SK-N-SH (cell line): ENCODE results near the gene LARP4. TPM values are rescaled to one million over a fixed set of nuclear protein-coding genes. Genes with fewer than 3 reads are reported as not detected.

Experiments used
- CTCF ChIA-PET: fragments of 300-600, 350-600 bp; formaldehyde crosslinking; extraction: SDS; loops from one replicate; lab custom pipeline; 2021; lab: Yijun Ruan, JAX
- POLR2A ChIA-PET: fragments of 350-600 bp; sonication (Branson Sonifier 250); formaldehyde crosslinking; extraction: SDS; loops from one replicate; lab custom pipeline; 2020; ENCODE audit warnings: antibody characterized with exemption, inconsistent platforms; lab: Yijun Ruan, JAX
- DNase-seq: peaks from one replicate; pipeline ENCODE4 v3.0.0; 2012
- H2AFZ ChIP-seq: fragments of 200-600 bp; sonication (generic); 2 replicates; pipeline ENCODE4 v1.8.1; 2016; ENCODE audit warnings: antibody characterized with exemption, mild to moderate bottlenecking, low read depth
- H3F3A ChIP-seq: fragments of 200-600 bp; sonication (generic); replicated peaks from 2 replicates; pipeline ENCODE3; 2016; ENCODE audit warnings: antibody characterized with exemption, mild to moderate bottlenecking; ENCODE audit not compliant: insufficient read depth
- H3K27ac ChIP-seq, 2 experiments: fragments of 200-500 bp in 1 of 2; fragments of 200-600 bp in 1 of 2; sonication (Bioruptor generic) in 1 of 2; sonication (generic), shearing (Covaris generic) in 1 of 2; 2 replicates each; pipeline versions ENCODE4 v1.5.1 to v1.6.1; 2014 to 2016; ENCODE audit warnings: low read depth in 2 of 2, inconsistent platforms in 1 of 2, low read length in 1 of 2, mild to moderate bottlenecking in 1 of 2, mixed read lengths in 1 of 2
- H3K27me3 ChIP-seq: fragments of 200-600 bp; sonication (generic), shearing (Covaris generic); 2 replicates; pipeline ENCODE4 v1.6.1; 2016; ENCODE audit warnings: mixed run types; ENCODE audit not compliant: insufficient read depth
- H3K36me3 ChIP-seq, 2 experiments: fragments of 200-500 bp in 1 of 2; fragments of 200-600 bp in 1 of 2; sonication (Bioruptor generic) in 1 of 2; sonication (generic) in 1 of 2; replicated peaks in 1 of 2; 2 replicates each; pipeline versions ENCODE3 to v1.5.1; 2014 to 2016; ENCODE audit warnings: low read length in 1 of 2, mild to moderate bottlenecking in 1 of 2; ENCODE audit not compliant: insufficient read depth in 2 of 2, control insufficient read depth in 1 of 2
- H3K4me1 ChIP-seq, 2 experiments: fragments of 200-500 bp in 1 of 2; fragments of 200-600 bp in 1 of 2; sonication (Bioruptor generic) in 1 of 2; sonication (generic), shearing (Covaris generic) in 1 of 2; 2 replicates each; pipeline versions ENCODE4 v1.5.1 to v1.6.1; 2014 to 2016; ENCODE audit warnings: low read depth in 1 of 2, low read length in 1 of 2, mixed run types in 1 of 2; ENCODE audit not compliant: insufficient read depth in 2 of 2, control insufficient read depth in 1 of 2
- H3K4me2 ChIP-seq: fragments of 200-600 bp; sonication (generic), shearing (Covaris generic); 2 replicates; pipeline ENCODE4 v1.6.1; 2017; ENCODE audit warnings: mixed run types
- H3K4me3 ChIP-seq, 2 experiments: fragments of 200-500 bp in 1 of 2; fragments of 200-600 bp in 1 of 2; sonication (Bioruptor generic) in 1 of 2; sonication (generic), shearing (Covaris generic) in 1 of 2; 2 replicates each; pipeline versions ENCODE4 v1.5.1 to v1.8.1; 2014 to 2016; ENCODE audit warnings: low read depth in 2 of 2, inconsistent platforms in 1 of 2, low read length in 1 of 2, mild to moderate bottlenecking in 1 of 2, mixed read lengths in 1 of 2, moderate library complexity in 1 of 2
- H3K79me2 ChIP-seq: fragments of 200-600 bp; sonication (generic); 2 replicates; pipeline ENCODE4 v1.8.1; 2017; ENCODE audit warnings: mild to moderate bottlenecking; ENCODE audit not compliant: insufficient read depth
- H3K9ac ChIP-seq: fragments of 200-600 bp; sonication (generic); 2 replicates; pipeline ENCODE4 v1.6.1; 2017; ENCODE audit warnings: mixed run types
- H3K9me2 ChIP-seq: fragments of 200-600 bp; sonication (generic); 2 replicates; pipeline ENCODE4 v1.6.1; 2017; ENCODE audit warnings: mixed run types
- H3K9me3 ChIP-seq: fragments of 200-600 bp; sonication (generic); 2 replicates; pipeline ENCODE4 v1.6.1; 2017; ENCODE audit warnings: mixed run types, mild to moderate bottlenecking, moderate library complexity
- H4K20me1 ChIP-seq: fragments of 200-600 bp; sonication (generic); 2 replicates; pipeline ENCODE4 v1.6.1; 2017; ENCODE audit warnings: mild to moderate bottlenecking, mixed run types; ENCODE audit not compliant: insufficient read depth
- CHD2 ChIP-seq: fragments of 150-350 bp; IDR thresholded peaks from 2 replicates; pipeline ENCODE4 v1.6.1; 2018; ENCODE audit warnings: low read length; ENCODE audit not compliant: partially characterized antibody
- ELF1 ChIP-seq: IDR thresholded peaks from 2 replicates; pipeline ENCODE4 v1.4.0; 2012
- EP300 ChIP-seq, 2 experiments: IDR thresholded peaks; 2 replicates each; pipeline versions ENCODE4 v1.4.0 to v1.6.1; 2012; ENCODE audit warnings: borderline replicate concordance in 1 of 2, low read depth in 1 of 2, low read length in 1 of 2
- EZH2phosphoT487 ChIP-seq: fragments of 200-600 bp; sonication (generic); IDR thresholded peaks from 2 replicates; pipeline ENCODE4 v1.6.1; 2017; ENCODE audit warnings: low read depth, mixed run types, mild to moderate bottlenecking, antibody characterized with exemption, moderate library complexity, borderline replicate concordance
- GABPA ChIP-seq: IDR thresholded peaks from 2 replicates; pipeline ENCODE4 v1.4.0; 2012; ENCODE audit warnings: low read depth, mild to moderate bottlenecking
- GATA2 ChIP-seq: sonication (generic); formaldehyde crosslinking; IDR thresholded peaks from 2 replicates; pipeline ENCODE4 v1.5.0; 2020; ENCODE audit warnings: mild to moderate bottlenecking, missing genetic modification reagents
- IRF3 ChIP-seq: fragments of 150-350 bp; IDR thresholded peaks from 2 replicates; pipeline ENCODE4 v1.6.1; 2016; ENCODE audit warnings: mild to moderate bottlenecking, low read depth, low read length
- JUND ChIP-seq: IDR thresholded peaks from 2 replicates; pipeline ENCODE4 v1.4.0; 2012
- MEF2A ChIP-seq: IDR thresholded peaks from 2 replicates; pipeline ENCODE4 v1.4.0; 2012; ENCODE audit warnings: low read depth, borderline replicate concordance
- POLR2AphosphoS5 ChIP-seq: IDR thresholded peaks from 2 replicates; pipeline ENCODE4 v1.6.1; 2012; ENCODE audit warnings: low read depth, low read length
- RCOR1 ChIP-seq: fragments of 150-350 bp; IDR thresholded peaks from 2 replicates; pipeline ENCODE4 v1.6.1; 2017; ENCODE audit warnings: antibody characterized with exemption, low read length
- RXRA ChIP-seq: IDR thresholded peaks from 2 replicates; pipeline ENCODE4 v1.4.0; 2012; ENCODE audit warnings: low read depth, mild to moderate bottlenecking, borderline replicate concordance
- SIN3A ChIP-seq: IDR thresholded peaks from 2 replicates; pipeline ENCODE4 v1.6.1; 2012; ENCODE audit warnings: low read depth, mild to moderate bottlenecking, low read length, moderate library complexity, borderline replicate concordance
- SMC3 ChIP-seq: IDR thresholded peaks from 2 replicates; pipeline ENCODE4 v1.6.1; 2012; ENCODE audit warnings: low read depth, low read length, improper control_type of control experiment
- TCF12 ChIP-seq: IDR thresholded peaks from 2 replicates; pipeline ENCODE4 v1.4.0; 2012
- TEAD4 ChIP-seq: IDR thresholded peaks from 2 replicates; pipeline ENCODE4 v1.4.0; 2012; ENCODE audit warnings: mild to moderate bottlenecking, borderline replicate concordance; ENCODE audit not compliant: insufficient read depth
- USF1 ChIP-seq: IDR thresholded peaks from 2 replicates; pipeline ENCODE4 v1.4.0; 2012; ENCODE audit warnings: low read depth, borderline replicate concordance
- USF2 ChIP-seq: fragments of 150-350 bp; IDR thresholded peaks from 2 replicates; pipeline ENCODE4 v1.6.1; 2017; ENCODE audit warnings: antibody characterized with exemption, low read length, low read depth, borderline replicate concordance
- WGBS: methylation state at CpG from one replicate; pipeline ENCODE4 v1.1.6; 2017; ENCODE audit warnings: low lambda C conversion rate; 5-methylcytosine and 5-hydroxymethylcytosine counted together
- polyA plus RNA-seq, 3 experiments: library from polyadenylated mRNA; depleted of rRNA; stranded (reverse); fragments of >200 nt; gene quantifications; 2 replicates each; pipeline ENCODE4 v1.2.3, GENCODE V29; 2012
- TF ChIP-seq, protein P1 (sequence below): fragments of 200-600 bp; sonication (generic); IDR thresholded peaks from 2 replicates; pipeline ENCODE4 v1.6.1; 2017; ENCODE audit warnings: antibody characterized with exemption, mild to moderate bottlenecking, moderate library complexity
- TF ChIP-seq, protein P2 (sequence below): IDR thresholded peaks from 2 replicates; pipeline ENCODE4 v1.6.1; 2012; ENCODE audit warnings: mild to moderate bottlenecking, low read depth, low read length, moderate library complexity

The LARP4 gene
- polyA plus RNA-seq, 1 of the 3 experiments (the other 2 are of a cell fraction), result 10.8 TPM

- 93% methylated on average over 11 of the region's 11 CpGs for WGBS
- H3K4me1 ChIP-seq, result peaks cover 8 to 21% of the 10 kb centered on the region in 2 experiments; a peak in 3 of 4 replicates
- H3K9me2 ChIP-seq, result no peaks in the 10 kb centered on the region
- H3K4me3 ChIP-seq, result no peak overlapping the region
- peak overlapping the region; percentile 13; the same call in 1 of the 2 replicates for H3K4me2 ChIP-seq
- H3K36me3 ChIP-seq, result no peaks in the 10 kb centered on the region
- H3K9ac ChIP-seq, result no peak overlapping the region
- no peak overlapping the region for H2AFZ ChIP-seq
- no peak overlapping the region for H3K27ac ChIP-seq
- peaks cover 11% of the 10 kb centered on the region for H3F3A ChIP-seq
- peaks cover 75% of the 10 kb centered on the region for H3K79me2 ChIP-seq
- no peaks in the 10 kb centered on the region for H3K27me3 ChIP-seq
- DNase-seq, result no peak
- H3K9me3 ChIP-seq, result no peaks in the 10 kb centered on the region; the same call in 1 of the 2 replicates
- H4K20me1 ChIP-seq, result peaks cover 24% of the 10 kb centered on the region
- TF ChIP-seq RCOR1, result no peak
- TF ChIP-seq, protein P1, sequence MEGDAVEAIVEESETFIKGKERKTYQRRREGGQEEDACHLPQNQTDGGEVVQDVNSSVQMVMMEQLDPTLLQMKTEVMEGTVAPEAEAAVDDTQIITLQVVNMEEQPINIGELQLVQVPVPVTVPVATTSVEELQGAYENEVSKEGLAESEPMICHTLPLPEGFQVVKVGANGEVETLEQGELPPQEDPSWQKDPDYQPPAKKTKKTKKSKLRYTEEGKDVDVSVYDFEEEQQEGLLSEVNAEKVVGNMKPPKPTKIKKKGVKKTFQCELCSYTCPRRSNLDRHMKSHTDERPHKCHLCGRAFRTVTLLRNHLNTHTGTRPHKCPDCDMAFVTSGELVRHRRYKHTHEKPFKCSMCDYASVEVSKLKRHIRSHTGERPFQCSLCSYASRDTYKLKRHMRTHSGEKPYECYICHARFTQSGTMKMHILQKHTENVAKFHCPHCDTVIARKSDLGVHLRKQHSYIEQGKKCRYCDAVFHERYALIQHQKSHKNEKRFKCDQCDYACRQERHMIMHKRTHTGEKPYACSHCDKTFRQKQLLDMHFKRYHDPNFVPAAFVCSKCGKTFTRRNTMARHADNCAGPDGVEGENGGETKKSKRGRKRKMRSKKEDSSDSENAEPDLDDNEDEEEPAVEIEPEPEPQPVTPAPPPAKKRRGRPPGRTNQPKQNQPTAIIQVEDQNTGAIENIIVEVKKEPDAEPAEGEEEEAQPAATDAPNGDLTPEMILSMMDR, result no peak
- no peak for TF ChIP-seq EZH2phosphoT487
- TF ChIP-seq GABPA, result no peak
- no peak for TF ChIP-seq POLR2AphosphoS5
- no peak for TF ChIP-seq USF1
- no peak for TF ChIP-seq IRF3
- no peak for TF ChIP-seq SIN3A
- no peak for TF ChIP-seq MEF2A
- TF ChIP-seq CHD2, result no peak
- TF ChIP-seq JUND, result no peak
- TF ChIP-seq SMC3, result no peak
- TF ChIP-seq TEAD4, result no peak
- no peak for TF ChIP-seq ELF1
- TF ChIP-seq EP300 (IDR thresholded peaks at IDR 0.05; ENCODE audit: borderline replicate concordance in 1 of 2, low read depth in 1 of 2, low read length in 1 of 2), result no peak
- TF ChIP-seq, protein P2, sequence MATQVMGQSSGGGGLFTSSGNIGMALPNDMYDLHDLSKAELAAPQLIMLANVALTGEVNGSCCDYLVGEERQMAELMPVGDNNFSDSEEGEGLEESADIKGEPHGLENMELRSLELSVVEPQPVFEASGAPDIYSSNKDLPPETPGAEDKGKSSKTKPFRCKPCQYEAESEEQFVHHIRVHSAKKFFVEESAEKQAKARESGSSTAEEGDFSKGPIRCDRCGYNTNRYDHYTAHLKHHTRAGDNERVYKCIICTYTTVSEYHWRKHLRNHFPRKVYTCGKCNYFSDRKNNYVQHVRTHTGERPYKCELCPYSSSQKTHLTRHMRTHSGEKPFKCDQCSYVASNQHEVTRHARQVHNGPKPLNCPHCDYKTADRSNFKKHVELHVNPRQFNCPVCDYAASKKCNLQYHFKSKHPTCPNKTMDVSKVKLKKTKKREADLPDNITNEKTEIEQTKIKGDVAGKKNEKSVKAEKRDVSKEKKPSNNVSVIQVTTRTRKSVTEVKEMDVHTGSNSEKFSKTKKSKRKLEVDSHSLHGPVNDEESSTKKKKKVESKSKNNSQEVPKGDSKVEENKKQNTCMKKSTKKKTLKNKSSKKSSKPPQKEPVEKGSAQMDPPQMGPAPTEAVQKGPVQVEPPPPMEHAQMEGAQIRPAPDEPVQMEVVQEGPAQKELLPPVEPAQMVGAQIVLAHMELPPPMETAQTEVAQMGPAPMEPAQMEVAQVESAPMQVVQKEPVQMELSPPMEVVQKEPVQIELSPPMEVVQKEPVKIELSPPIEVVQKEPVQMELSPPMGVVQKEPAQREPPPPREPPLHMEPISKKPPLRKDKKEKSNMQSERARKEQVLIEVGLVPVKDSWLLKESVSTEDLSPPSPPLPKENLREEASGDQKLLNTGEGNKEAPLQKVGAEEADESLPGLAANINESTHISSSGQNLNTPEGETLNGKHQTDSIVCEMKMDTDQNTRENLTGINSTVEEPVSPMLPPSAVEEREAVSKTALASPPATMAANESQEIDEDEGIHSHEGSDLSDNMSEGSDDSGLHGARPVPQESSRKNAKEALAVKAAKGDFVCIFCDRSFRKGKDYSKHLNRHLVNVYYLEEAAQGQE, result no peak
- no peak for TF ChIP-seq RXRA
- no peak for TF ChIP-seq USF2
- no peak for TF ChIP-seq GATA2 (CRISPR knock-in tag)
- no peak for TF ChIP-seq TCF12
- ChIA-PET POLR2A (no interaction called here), CTCF (interaction anchor here (0.8 to 9.1 kb wide), 7 partner anchors 13 to 763 kb away, joined by 3 to 165 read pairs (median 3); no protein-coding TSS in a partner anchor)
Measured at GRCh38 chr12:50507474-50507838, 106.8 kb downstream of the LARP4 start.
